Measurements from ENCODE around the gene MTAP. TPM values are rescaled to one million over a fixed set of nuclear protein-coding genes. Genes with fewer than 3 reads are reported as not detected.
A peak's percentile ranks its signal among the peaks of the same experiment; 100 is the strongest.

The MTAP gene
- total RNA-seq, 1 experiment from 2014 or later, result 84.3 TPM

- TF ChIP-seq MYBL2 (CRISPR knock-in tag; IDR thresholded peaks at IDR 0.05), result no peak
Measured at GRCh38 chr9:21831841-21832509, 29.5 kb downstream of the MTAP start (continued).

DNA sequence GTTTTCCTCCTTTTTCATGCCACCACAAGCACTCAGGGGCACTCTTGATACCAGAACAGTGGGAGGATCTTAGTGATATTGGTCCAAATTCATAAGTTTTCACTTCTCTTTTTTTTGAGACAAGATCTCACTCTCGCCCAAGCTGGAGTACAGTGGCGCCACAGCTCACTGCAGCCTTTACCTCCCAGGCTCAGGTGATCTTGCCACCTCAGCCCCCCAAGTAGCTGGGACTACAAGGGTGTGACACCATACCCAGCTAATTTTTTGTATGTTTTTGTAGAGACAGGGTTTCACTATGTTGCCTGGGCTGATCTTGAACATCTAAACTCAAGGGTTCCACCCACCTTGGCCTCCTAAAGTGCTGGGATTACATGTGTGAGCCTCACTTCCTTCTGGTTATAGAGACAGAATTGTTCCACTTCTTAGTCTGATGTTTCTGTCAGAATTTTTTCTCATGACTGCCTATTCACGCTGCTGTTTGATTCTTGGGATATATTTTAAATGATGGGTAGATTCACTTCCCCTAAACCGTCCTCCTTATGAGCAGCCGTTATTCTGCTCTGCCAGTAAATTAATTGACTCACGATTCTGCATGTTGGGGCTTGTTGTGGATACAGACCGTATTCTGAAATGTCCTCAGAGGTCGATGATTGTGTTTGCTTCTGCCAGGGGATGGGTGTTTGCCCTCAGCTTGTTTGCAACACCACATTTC lies 30.8 kb downstream of the MTAP start:
- peak overlapping the region; percentile 22 for H3K27ac Mint-ChIP-seq
- ATAC-seq (no peak), DNase-seq (ENCODE audit: low spot score) (no peak)
- H3K9me3 Mint-ChIP-seq, result no peaks in the 10 kb centered on the region
- no peak overlapping the region for H3K4me3 Mint-ChIP-seq
- POLR2A ChIA-PET, result no interaction called here
- H3K4me1 Mint-ChIP-seq, result no peaks in the 10 kb centered on the region
- CTCF ChIA-PET, result no interaction called here
- no peaks in the 10 kb centered on the region for H3K27me3 Mint-ChIP-seq (ENCODE audit: low read depth)
- peaks cover 88% of the 10 kb centered on the region for H3K36me3 Mint-ChIP-seq
- TF ChIP-seq, protein P1, sequence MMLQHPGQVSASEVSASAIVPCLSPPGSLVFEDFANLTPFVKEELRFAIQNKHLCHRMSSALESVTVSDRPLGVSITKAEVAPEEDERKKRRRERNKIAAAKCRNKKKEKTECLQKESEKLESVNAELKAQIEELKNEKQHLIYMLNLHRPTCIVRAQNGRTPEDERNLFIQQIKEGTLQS (CRISPR knock-in tag; conservative IDR thresholded peaks at IDR 0.05), result no peak
- TF ChIP-seq, protein P2, sequence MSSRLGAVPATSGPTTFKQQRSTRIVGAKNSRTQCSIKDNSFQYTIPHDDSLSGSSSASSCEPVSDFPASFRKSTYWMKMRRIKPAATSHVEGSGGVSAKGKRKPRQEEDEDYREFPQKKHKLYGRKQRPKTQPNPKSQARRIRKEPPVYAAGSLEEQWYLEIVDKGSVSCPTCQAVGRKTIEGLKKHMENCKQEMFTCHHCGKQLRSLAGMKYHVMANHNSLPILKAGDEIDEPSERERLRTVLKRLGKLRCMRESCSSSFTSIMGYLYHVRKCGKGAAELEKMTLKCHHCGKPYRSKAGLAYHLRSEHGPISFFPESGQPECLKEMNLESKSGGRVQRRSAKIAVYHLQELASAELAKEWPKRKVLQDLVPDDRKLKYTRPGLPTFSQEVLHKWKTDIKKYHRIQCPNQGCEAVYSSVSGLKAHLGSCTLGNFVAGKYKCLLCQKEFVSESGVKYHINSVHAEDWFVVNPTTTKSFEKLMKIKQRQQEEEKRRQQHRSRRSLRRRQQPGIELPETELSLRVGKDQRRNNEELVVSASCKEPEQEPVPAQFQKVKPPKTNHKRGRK (CRISPR knock-in tag; IDR thresholded peaks at IDR 0.05; ENCODE audit: borderline replicate concordance), result no peak
- no peak for TF ChIP-seq OVOL2 (CRISPR knock-in tag; IDR thresholded peaks at IDR 0.05; ENCODE audit: borderline replicate concordance)
- TF ChIP-seq MXD4 (CRISPR knock-in tag; IDR thresholded peaks at IDR 0.05; ENCODE audit: borderline replicate concordance), result no peak
- no peak for TF ChIP-seq TEAD1 (CRISPR knock-in tag; IDR thresholded peaks at IDR 0.05)
- no peak for TF ChIP-seq ZNF317 (CRISPR knock-in tag; IDR thresholded peaks at IDR 0.05; ENCODE audit: borderline replicate concordance, low read depth)
- TF ChIP-seq NFYB (CRISPR knock-in tag; conservative IDR thresholded peaks at IDR 0.05; ENCODE audit: low read depth), result no peak

- DNase-seq (ENCODE audit: low spot score) (no peak), ATAC-seq (no peak)
- H3K27me3 Mint-ChIP-seq (ENCODE audit: low read depth), result no peaks in the 10 kb centered on the region
- peaks cover 88% of the 10 kb centered on the region for H3K36me3 Mint-ChIP-seq
- TF ChIP-seq SOX15 (CRISPR knock-in tag; IDR thresholded peaks at IDR 0.05), result no peak
- TF ChIP-seq ZBTB43 (CRISPR knock-in tag; IDR thresholded peaks at IDR 0.05), result no peak
- no peak for TF ChIP-seq ZNF138 (CRISPR knock-in tag; conservative IDR thresholded peaks at IDR 0.05)
- no peak for TF ChIP-seq ZNF232 (CRISPR knock-in tag; IDR thresholded peaks at IDR 0.05)
- ChIA-PET CTCF (interaction anchor here (1.4 kb wide), 1 partner anchor 174 kb away, joined by 6 read pairs; the partner anchor contains the start of gene CDKN2B), POLR2A (no interaction called here)
- H3K4me1 Mint-ChIP-seq, result no peaks in the 10 kb centered on the region
- no peak overlapping the region for H3K4me3 Mint-ChIP-seq
- H3K9me3 Mint-ChIP-seq, result peaks cover 5% of the 10 kb centered on the region
- no peak overlapping the region; the same call in 1 of the 2 replicates for H3K27ac Mint-ChIP-seq
Measured at GRCh38 chr9:21835121-21835520, 32.7 kb downstream of the MTAP start.

GRCh38 chr9:21836437-21837161 lies 34.2 kb downstream of the MTAP start:
- Mint-ChIP-seq H3K4me1 (no peaks in the 10 kb centered on the region), H3K9me3 (peaks cover 15% of the 10 kb centered on the region), H3K27ac (no peak overlapping the region), H3K27me3 (ENCODE audit: low read depth) (no peaks in the 10 kb centered on the region), H3K4me3 (no peak overlapping the region), H3K36me3 (peaks cover 88% of the 10 kb centered on the region)
- DNase-seq (ENCODE audit: low spot score) (no peak), ATAC-seq (no peak; the same call in 1 of the 2 replicates)
- ChIA-PET POLR2A (no interaction called here), CTCF (interaction anchor here (0.5 kb wide), 1 partner anchor 68 kb away, joined by 3 read pairs; no protein-coding TSS in a partner anchor)
- TF ChIP-seq, protein P3, sequence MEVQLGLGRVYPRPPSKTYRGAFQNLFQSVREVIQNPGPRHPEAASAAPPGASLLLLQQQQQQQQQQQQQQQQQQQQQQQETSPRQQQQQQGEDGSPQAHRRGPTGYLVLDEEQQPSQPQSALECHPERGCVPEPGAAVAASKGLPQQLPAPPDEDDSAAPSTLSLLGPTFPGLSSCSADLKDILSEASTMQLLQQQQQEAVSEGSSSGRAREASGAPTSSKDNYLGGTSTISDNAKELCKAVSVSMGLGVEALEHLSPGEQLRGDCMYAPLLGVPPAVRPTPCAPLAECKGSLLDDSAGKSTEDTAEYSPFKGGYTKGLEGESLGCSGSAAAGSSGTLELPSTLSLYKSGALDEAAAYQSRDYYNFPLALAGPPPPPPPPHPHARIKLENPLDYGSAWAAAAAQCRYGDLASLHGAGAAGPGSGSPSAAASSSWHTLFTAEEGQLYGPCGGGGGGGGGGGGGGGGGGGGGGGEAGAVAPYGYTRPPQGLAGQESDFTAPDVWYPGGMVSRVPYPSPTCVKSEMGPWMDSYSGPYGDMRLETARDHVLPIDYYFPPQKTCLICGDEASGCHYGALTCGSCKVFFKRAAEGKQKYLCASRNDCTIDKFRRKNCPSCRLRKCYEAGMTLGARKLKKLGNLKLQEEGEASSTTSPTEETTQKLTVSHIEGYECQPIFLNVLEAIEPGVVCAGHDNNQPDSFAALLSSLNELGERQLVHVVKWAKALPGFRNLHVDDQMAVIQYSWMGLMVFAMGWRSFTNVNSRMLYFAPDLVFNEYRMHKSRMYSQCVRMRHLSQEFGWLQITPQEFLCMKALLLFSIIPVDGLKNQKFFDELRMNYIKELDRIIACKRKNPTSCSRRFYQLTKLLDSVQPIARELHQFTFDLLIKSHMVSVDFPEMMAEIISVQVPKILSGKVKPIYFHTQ (CRISPR knock-in tag; IDR thresholded peaks at IDR 0.05), result no peak
- TF ChIP-seq FOXP1 (CRISPR knock-in tag; IDR thresholded peaks at IDR 0.05; ENCODE audit: borderline replicate concordance), result no peak
- no peak for TF ChIP-seq OVOL2 (CRISPR knock-in tag; IDR thresholded peaks at IDR 0.05; ENCODE audit: borderline replicate concordance)
- TF ChIP-seq, protein P4, sequence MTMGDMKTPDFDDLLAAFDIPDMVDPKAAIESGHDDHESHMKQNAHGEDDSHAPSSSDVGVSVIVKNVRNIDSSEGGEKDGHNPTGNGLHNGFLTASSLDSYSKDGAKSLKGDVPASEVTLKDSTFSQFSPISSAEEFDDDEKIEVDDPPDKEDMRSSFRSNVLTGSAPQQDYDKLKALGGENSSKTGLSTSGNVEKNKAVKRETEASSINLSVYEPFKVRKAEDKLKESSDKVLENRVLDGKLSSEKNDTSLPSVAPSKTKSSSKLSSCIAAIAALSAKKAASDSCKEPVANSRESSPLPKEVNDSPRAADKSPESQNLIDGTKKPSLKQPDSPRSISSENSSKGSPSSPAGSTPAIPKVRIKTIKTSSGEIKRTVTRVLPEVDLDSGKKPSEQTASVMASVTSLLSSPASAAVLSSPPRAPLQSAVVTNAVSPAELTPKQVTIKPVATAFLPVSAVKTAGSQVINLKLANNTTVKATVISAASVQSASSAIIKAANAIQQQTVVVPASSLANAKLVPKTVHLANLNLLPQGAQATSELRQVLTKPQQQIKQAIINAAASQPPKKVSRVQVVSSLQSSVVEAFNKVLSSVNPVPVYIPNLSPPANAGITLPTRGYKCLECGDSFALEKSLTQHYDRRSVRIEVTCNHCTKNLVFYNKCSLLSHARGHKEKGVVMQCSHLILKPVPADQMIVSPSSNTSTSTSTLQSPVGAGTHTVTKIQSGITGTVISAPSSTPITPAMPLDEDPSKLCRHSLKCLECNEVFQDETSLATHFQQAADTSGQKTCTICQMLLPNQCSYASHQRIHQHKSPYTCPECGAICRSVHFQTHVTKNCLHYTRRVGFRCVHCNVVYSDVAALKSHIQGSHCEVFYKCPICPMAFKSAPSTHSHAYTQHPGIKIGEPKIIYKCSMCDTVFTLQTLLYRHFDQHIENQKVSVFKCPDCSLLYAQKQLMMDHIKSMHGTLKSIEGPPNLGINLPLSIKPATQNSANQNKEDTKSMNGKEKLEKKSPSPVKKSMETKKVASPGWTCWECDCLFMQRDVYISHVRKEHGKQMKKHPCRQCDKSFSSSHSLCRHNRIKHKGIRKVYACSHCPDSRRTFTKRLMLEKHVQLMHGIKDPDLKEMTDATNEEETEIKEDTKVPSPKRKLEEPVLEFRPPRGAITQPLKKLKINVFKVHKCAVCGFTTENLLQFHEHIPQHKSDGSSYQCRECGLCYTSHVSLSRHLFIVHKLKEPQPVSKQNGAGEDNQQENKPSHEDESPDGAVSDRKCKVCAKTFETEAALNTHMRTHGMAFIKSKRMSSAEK (CRISPR knock-in tag; IDR thresholded peaks at IDR 0.05; ENCODE audit: borderline replicate concordance), result no peak
- TF ChIP-seq NFYB (CRISPR knock-in tag; conservative IDR thresholded peaks at IDR 0.05; ENCODE audit: low read depth), result no peak
- no peak for TF ChIP-seq TP53 (CRISPR knock-in tag; IDR thresholded peaks at IDR 0.05)
- TF ChIP-seq, protein P1 (CRISPR knock-in tag; conservative IDR thresholded peaks at IDR 0.05), result no peak
